Coronary artery (tissue), 2 donors: ENCODE results near the gene CC2D1A.
"Not testable (repeated sequence)": the region's sequence is repeated elsewhere in the genome, so short reads cannot be mapped to it uniquely, and the experiment has no call there.

ENCODE experiments used
- DNase-seq: peaks from one replicate; pipeline ENCODE4 v3.0.0-alpha.2; 2017; ENCODE audit warnings: low spot score
- H3K27ac ChIP-seq, 2 donors: fragments of 200-600 bp; sonication (generic); one replicate each; pipeline ENCODE4 v1.5.1; 2016 to 2019
- H3K4me3 ChIP-seq: fragments of 200-600 bp; sonication (generic); 2 replicates; pipeline ENCODE4 v1.5.1; 2016; ENCODE audit warnings: mild to moderate bottlenecking, moderate library complexity
- TF ChIP-seq, protein P1 (sequence below): fragments of 200-600 bp; sonication (generic); IDR thresholded peaks from one replicate; pipeline ENCODE4 v1.5.1; 2019; ENCODE audit warnings: antibody characterized with exemption

The CC2D1A gene

GRCh38 chr19:13920940-13921747, 15.1 kb downstream of the CC2D1A start:
- Histone ChIP-seq H3K27ac (no peak overlapping the region), H3K4me3 (no peak overlapping the region)
- TF ChIP-seq, protein P1, sequence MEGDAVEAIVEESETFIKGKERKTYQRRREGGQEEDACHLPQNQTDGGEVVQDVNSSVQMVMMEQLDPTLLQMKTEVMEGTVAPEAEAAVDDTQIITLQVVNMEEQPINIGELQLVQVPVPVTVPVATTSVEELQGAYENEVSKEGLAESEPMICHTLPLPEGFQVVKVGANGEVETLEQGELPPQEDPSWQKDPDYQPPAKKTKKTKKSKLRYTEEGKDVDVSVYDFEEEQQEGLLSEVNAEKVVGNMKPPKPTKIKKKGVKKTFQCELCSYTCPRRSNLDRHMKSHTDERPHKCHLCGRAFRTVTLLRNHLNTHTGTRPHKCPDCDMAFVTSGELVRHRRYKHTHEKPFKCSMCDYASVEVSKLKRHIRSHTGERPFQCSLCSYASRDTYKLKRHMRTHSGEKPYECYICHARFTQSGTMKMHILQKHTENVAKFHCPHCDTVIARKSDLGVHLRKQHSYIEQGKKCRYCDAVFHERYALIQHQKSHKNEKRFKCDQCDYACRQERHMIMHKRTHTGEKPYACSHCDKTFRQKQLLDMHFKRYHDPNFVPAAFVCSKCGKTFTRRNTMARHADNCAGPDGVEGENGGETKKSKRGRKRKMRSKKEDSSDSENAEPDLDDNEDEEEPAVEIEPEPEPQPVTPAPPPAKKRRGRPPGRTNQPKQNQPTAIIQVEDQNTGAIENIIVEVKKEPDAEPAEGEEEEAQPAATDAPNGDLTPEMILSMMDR, result no peak
- DNase-seq, result no peak

DNA sequence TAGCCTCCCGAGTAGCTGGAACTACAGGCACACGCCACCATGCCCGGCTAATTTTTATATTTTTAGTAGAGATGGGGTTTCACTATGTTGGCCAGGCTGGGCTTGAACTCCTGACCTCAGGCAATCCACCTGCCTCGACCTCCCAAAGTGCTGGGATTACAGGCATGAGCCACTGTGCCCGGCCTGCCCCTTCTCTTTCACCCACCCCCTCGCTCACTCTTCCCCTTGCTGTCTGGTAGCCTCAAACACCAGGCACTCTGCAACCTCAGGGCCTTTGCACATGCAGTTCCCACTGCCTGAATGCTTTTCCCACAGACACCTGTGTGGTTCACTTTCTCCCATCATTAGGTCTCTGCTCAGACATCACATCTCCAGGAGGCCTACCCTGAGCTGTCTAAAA, 16.1 kb downstream of the CC2D1A start:
- H3K4me3 ChIP-seq, DNase-seq, H3K27ac ChIP-seq: not testable (repeated sequence)

- no peak overlapping the region for H3K27ac ChIP-seq
- no peak overlapping the region for H3K4me3 ChIP-seq
- TF ChIP-seq, protein P1, result no peak
- no peak for DNase-seq
These were observed 17.4 kb downstream of the CC2D1A start for GRCh38 chr19:13923194-13923987.

DNA sequence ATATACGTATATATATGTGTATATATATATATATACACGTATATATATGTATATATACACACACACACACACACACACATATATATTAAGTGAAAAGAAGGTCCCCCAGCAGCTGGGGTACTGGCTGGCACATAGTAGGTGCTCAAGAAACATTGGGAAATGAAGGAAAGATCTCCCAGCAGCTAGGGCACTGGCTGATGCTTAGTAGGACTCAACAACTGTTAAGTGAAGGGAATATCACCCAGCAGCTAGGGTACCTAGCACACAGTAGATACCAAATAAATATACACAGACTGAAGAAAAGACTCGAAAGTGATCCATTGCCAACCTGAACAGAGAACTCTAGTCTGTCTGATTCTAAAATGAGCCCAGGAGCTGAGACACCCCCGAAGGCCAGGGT, 20.0 kb downstream of the CC2D1A start:
- no peak for DNase-seq
- H3K4me3 ChIP-seq, result no peak overlapping the region
- no peak overlapping the region for H3K27ac ChIP-seq
- TF ChIP-seq, protein P1, result no peak

DNA sequence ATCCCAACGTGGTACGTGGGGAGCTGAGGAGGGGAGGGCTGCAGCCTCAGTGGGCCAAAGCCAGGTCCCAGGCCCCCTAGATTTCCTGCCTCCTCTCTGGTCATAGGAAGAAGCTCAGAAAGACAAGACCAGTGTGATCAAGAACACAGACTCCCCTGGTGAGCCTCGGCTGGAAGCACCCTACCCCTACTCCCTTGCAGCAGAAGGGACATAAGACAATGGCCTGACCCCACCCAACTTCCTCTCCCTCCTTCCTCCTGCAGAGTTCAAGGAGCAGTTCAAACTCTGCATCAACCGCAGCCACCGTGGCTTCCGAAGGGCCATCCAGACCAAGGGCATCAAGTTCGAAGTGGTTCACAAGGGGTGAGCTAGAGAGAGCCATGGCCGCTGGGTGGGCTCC, 20.7 kb downstream of the CC2D1A start:
- TF ChIP-seq, protein P1, result no peak
- H3K27ac ChIP-seq, result no peak overlapping the region
- H3K4me3 ChIP-seq, result no peak overlapping the region

DNA sequence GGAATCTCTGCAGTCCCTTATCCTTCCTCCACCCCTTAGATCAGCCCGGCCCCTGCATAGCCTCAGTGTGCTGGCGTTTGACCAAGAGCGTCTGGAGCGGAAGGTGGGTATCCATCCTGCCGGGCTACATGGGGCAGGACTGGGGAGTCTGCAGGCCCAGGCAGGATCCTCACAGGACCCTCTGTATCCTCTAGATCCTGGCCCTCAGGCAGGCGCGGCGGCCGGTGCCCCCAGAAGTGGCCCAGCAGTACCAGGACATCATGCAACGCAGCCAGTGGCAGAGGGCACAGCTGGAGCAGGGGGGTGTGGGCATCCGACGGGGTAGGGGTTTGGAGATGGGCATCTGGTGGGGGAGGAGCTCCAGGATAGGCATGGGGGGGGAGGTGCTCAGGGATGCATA, 23.3 kb downstream of the CC2D1A start:
- Histone ChIP-seq H3K4me3 (no peak overlapping the region), H3K27ac (no peak overlapping the region)
- TF ChIP-seq, protein P1, result no peak
- no peak for DNase-seq

More for the DNA sequence above, 20.7 kb downstream of the CC2D1A start:
- no peak for DNase-seq

- Histone ChIP-seq H3K4me3 (no peak overlapping the region), H3K27ac (no peak overlapping the region)
- no peak for DNase-seq
- TF ChIP-seq, protein P1, result no peak
These were observed 24.0 kb downstream of the CC2D1A start for GRCh38 chr19:13929956-13930355.
